Measurements from ENCODE around the gene SLC47A1. TPM values are rescaled to one million over a fixed set of nuclear protein-coding genes. Genes with fewer than 3 reads are reported as not detected.

SLC47A1 gene
- total and polyA plus RNA-seq, 8 donors, result 0.12 to 0.97 (median 0.49) TPM; not detected in 1

DNA sequence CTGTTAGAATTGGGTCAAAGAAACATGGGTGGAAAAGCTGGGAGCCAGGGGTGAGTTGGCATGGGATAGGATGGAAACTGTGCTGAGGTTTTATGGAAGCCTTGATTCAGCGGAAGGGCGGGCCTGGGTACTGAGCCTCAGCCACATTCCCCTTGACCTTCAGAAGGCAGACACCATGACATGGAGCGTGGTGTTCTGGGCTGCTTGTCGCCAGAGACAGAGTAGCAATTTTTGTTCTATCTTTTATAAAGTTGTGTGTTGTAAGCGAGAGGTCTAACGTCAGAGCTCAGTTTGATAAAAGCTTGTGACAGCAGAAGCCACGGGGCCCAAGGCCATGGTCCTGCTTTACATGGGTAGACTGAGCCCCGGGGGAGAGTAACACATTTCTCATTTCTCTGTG, 50.2 kb downstream of the SLC47A1 start:
- H3K27me3 ChIP-seq, result peaks cover 0 to 5% (median 2%) of the 10 kb centered on the region in 4 donors
- TF ChIP-seq, protein P1, sequence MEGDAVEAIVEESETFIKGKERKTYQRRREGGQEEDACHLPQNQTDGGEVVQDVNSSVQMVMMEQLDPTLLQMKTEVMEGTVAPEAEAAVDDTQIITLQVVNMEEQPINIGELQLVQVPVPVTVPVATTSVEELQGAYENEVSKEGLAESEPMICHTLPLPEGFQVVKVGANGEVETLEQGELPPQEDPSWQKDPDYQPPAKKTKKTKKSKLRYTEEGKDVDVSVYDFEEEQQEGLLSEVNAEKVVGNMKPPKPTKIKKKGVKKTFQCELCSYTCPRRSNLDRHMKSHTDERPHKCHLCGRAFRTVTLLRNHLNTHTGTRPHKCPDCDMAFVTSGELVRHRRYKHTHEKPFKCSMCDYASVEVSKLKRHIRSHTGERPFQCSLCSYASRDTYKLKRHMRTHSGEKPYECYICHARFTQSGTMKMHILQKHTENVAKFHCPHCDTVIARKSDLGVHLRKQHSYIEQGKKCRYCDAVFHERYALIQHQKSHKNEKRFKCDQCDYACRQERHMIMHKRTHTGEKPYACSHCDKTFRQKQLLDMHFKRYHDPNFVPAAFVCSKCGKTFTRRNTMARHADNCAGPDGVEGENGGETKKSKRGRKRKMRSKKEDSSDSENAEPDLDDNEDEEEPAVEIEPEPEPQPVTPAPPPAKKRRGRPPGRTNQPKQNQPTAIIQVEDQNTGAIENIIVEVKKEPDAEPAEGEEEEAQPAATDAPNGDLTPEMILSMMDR (IDR thresholded peaks at IDR 0.05), result no peak
- FAIRE-seq (no peak), DNase-seq (no peak), ATAC-seq (no peak)
- H3K9me3 ChIP-seq, result no peaks in the 10 kb centered on the region
- no peak overlapping the region for H3K4me3 ChIP-seq
- intact Hi-C loops (cut with DNase I), result no loop called here
- H3K27ac ChIP-seq, result no peak overlapping the region
- H3K36me3 ChIP-seq, result no peaks in the 10 kb centered on the region
- no peaks in the 10 kb centered on the region for H3K4me1 ChIP-seq
- WGBS, 2 donors, result 76 to 83% methylated on average over 8 of the region's 8 CpGs

DNA sequence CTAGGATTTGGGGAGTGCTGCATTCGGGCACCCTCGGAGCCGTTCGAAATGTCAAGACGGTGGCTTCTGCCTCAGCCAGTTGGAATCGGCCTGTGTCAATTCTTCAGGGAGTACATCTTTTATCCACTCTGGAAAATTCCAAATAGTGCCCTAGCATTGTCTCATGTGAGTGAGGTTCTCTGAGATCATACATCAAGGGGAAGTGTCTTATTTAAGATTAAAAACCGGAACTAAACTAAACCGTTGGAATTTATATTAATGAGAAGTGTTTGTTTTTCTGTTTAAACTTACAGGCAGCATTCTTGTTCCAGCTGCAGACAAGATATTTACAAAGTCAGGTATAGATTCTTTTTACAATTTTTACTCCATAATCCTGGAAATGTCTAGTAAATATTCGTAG, 56.8 kb downstream of the SLC47A1 start:
- intact Hi-C loops (cut with DNase I), result no loop called here
- DNase-seq, result no peak
- TF ChIP-seq, protein P1 (IDR thresholded peaks at IDR 0.05), result no peak
- no peak for ATAC-seq
- no peak overlapping the region for H3K27ac ChIP-seq
- no peaks in the 10 kb centered on the region for H3K27me3 ChIP-seq
- no peaks in the 10 kb centered on the region for H3K9me3 ChIP-seq
- no peak for FAIRE-seq
- H3K4me1 ChIP-seq, result no peaks in the 10 kb centered on the region
- WGBS, 2 donors, result 78 to 81% methylated on average over 9 of the region's 9 CpGs
- H3K4me3 ChIP-seq, result no peak overlapping the region
- H3K36me3 ChIP-seq, result no peaks in the 10 kb centered on the region

DNA sequence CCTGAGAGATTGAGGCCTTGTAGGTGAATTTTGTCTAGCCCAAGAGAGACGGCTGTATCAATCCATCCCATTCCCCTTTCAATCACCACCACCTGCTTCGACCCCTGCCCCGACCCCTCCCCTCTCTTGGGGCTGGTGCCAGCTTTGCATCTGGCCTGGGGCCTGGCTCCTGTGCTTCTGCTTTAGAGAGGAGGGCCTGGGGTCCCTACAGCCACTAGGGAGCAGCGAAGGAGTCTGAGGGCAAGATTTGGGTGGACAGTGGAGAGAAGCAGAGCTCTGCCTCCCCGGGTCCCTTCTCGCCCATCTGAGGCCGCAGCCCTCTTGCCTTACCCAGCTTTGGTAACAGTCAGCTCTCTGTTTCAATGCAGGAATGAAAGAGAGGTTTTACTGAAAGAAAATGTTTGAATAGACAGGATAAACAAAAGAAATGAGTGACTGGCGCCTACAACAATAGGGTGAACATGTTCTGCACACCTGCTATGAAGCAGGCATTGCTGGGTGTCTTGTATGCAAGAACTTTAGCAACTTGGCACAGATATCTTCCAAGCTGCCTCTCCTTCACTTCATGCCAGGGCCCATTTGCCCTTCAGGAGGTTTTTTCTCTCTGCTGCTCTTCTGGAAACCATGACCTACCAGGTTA, 57.4 kb downstream of the SLC47A1 start:
- Histone ChIP-seq H3K4me1 (no peaks in the 10 kb centered on the region), H3K27ac (no peak overlapping the region), H3K4me3 (no peak overlapping the region), H3K9me3 (no peaks in the 10 kb centered on the region), H3K36me3 (no peaks in the 10 kb centered on the region), H3K27me3 (no peaks in the 10 kb centered on the region)
- FAIRE-seq (no peak), DNase-seq (no peak), ATAC-seq (no peak)
- TF ChIP-seq, protein P1 (IDR thresholded peaks at IDR 0.05), result no peak
- WGBS, 2 donors, result 71 to 76% methylated on average over 8 of the region's 8 CpGs
- intact Hi-C loops (cut with DNase I), result no loop called here

DNA sequence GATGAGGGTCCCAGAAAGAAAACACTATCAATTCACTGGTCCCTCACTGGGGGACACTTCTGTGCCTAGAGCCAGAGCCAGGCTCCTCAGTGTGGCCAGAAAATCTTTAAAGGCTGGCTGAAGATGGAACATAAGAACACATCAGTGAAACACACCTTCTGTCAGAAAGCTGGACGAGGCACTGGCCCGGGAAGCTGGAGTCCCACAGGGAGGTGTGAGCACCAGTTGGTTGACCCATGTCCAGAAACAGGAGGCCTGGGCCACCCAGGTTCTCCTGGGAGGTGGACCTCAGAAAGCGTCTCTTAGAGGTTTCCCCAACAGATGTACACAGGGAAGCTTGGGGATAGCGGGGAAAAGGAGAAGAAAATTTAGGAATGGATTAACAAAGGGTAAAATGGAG, 58.7 kb downstream of the SLC47A1 start:
- ATAC-seq (no peak), FAIRE-seq (no peak), DNase-seq (no peak)
- Histone ChIP-seq H3K27ac (no peak overlapping the region), H3K27me3 (no peaks in the 10 kb centered on the region), H3K36me3 (no peaks in the 10 kb centered on the region), H3K4me3 (no peak overlapping the region), H3K4me1 (no peaks in the 10 kb centered on the region), H3K9me3 (no peaks in the 10 kb centered on the region)
- 70 to 74% methylated on average over 4 of the region's 4 CpGs for WGBS, 2 donors
- TF ChIP-seq, protein P1 (IDR thresholded peaks at IDR 0.05), result no peak
- intact Hi-C loops (cut with DNase I), result no loop called here

DNA sequence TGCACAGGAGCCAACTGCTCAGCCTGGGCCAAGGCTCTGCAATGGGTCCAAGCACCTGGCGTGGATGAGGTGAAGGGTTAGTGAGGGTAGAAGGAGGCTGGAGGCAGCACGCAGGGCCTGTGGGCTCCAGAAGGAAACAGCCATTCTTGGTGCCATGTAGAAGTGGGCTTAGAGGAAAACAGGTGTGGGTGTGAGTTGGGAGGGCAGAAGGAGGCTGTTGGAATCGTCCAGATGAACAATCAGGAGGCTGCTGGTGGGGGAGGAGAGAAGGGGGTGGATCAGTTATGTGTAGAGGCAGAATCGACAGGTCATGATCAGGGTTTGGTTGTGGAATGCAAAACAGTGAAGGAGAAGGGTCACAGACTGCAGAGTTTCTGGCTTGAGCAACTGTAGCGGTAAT, 63.2 kb downstream of the SLC47A1 start:
- FAIRE-seq (no peak), ATAC-seq (no peak), DNase-seq (no peak)
- Histone ChIP-seq H3K27ac (no peak overlapping the region), H3K9me3 (no peaks in the 10 kb centered on the region), H3K4me1 (no peaks in the 10 kb centered on the region), H3K36me3 (no peaks in the 10 kb centered on the region), H3K4me3 (no peak overlapping the region), H3K27me3 (no peaks in the 10 kb centered on the region)
- WGBS, 2 donors, result 72 to 74% methylated on average over 5 of the region's 5 CpGs
- intact Hi-C loops (cut with DNase I), result no loop called here
- TF ChIP-seq, protein P1 (IDR thresholded peaks at IDR 0.05), result no peak
